Neuronal stem cell (in vitro differentiated cells): Measurements from ENCODE around the gene FAM81A.

Experiments
- DNase-seq: peaks from one replicate; pipeline ENCODE4 v3.0.0-alpha.2; 2013; ENCODE audit warnings: low spot score
- H2AFZ ChIP-seq: one replicate; pipeline ENCODE4 v1.6.1; 2013; ENCODE audit warnings: mild to moderate bottlenecking, low read length, inconsistent platforms
- H2AK5ac ChIP-seq: 2 replicates; pipeline ENCODE4 v1.6.1; 2013; ENCODE audit warnings: low read depth, mild to moderate bottlenecking, inconsistent platforms, low read length, moderate library complexity, mixed read lengths
- H2BK120ac ChIP-seq: 2 replicates; pipeline ENCODE4 v1.6.1; 2013; ENCODE audit warnings: low read depth, mild to moderate bottlenecking, inconsistent platforms, low read length, moderate library complexity, mixed read lengths
- H2BK12ac ChIP-seq: one replicate; pipeline ENCODE4 v1.6.1; 2013; ENCODE audit warnings: low read length, inconsistent platforms
- H2BK15ac ChIP-seq: 2 replicates; pipeline ENCODE4 v1.6.1; 2013; ENCODE audit warnings: mild to moderate bottlenecking, low read length, inconsistent platforms, mixed read lengths
- H2BK5ac ChIP-seq: one replicate; pipeline ENCODE4 v1.6.1; 2013; ENCODE audit warnings: inconsistent platforms, mild to moderate bottlenecking, low read length, moderate library complexity
- H3K14ac ChIP-seq: one replicate; pipeline ENCODE4 v1.6.1; 2013; ENCODE audit warnings: low read length, inconsistent platforms
- H3K18ac ChIP-seq: 2 replicates; pipeline ENCODE4 v1.6.1; 2013; ENCODE audit warnings: low read length, inconsistent platforms
- H3K23ac ChIP-seq: 2 replicates; pipeline ENCODE4 v1.6.1; 2013; ENCODE audit warnings: low read depth, mild to moderate bottlenecking, mixed read lengths, low read length, inconsistent platforms; ENCODE audit not compliant: poor library complexity
- H3K27ac ChIP-seq: replicated peaks from 3 replicates; pipeline ENCODE4 v1.5.1; 2013; ENCODE audit warnings: low read length, inconsistent platforms
- H3K27me3 ChIP-seq, 3 experiments: 2 replicates each; pipeline ENCODE4 v1.6.1; 2013; ENCODE audit warnings: low read length in 3 of 3, mild to moderate bottlenecking in 2 of 3, inconsistent platforms in 1 of 3, low read depth in 1 of 3, mixed read lengths in 1 of 3, moderate library complexity in 1 of 3; ENCODE audit not compliant: control insufficient read depth in 3 of 3, insufficient read depth in 3 of 3
- H3K36me3 ChIP-seq, 2 donors: replicated peaks in 1 of 2; 2 replicates each; pipeline ENCODE4 v1.6.1; 2013; ENCODE audit warnings: low read length in 2 of 2; ENCODE audit not compliant: control insufficient read depth in 2 of 2, insufficient read depth in 2 of 2
- H3K4ac ChIP-seq: 2 replicates; pipeline ENCODE4 v1.6.1; 2013; ENCODE audit warnings: inconsistent platforms, mild to moderate bottlenecking, low read length, moderate library complexity
- H3K4me1 ChIP-seq, 2 donors: 1 replicate in 1 of 2; 2 replicates in 1 of 2; pipeline ENCODE4 v1.6.1; 2013; ENCODE audit warnings: low read length in 2 of 2, low read depth in 1 of 2; ENCODE audit not compliant: control insufficient read depth in 2 of 2, insufficient read depth in 1 of 2
- H3K4me2 ChIP-seq: one replicate; pipeline ENCODE4 v1.6.1; 2013; ENCODE audit warnings: mild to moderate bottlenecking, low read length, inconsistent platforms; ENCODE audit not compliant: insufficient read depth, poor library complexity, severe bottlenecking
- H3K4me3 ChIP-seq, 2 donors: 2 replicates each; pipeline ENCODE4 v1.5.1; 2013; ENCODE audit warnings: low read length in 2 of 2, mild to moderate bottlenecking in 2 of 2, inconsistent platforms in 1 of 2, moderate library complexity in 1 of 2
- H3K79me1 ChIP-seq: one replicate; pipeline ENCODE4 v1.6.1; 2013; ENCODE audit warnings: low read depth, mild to moderate bottlenecking, inconsistent platforms, low read length, moderate library complexity
- H3K9ac ChIP-seq: one replicate; pipeline ENCODE4 v1.6.1; 2013; ENCODE audit warnings: mild to moderate bottlenecking, low read depth, low read length, inconsistent platforms; ENCODE audit not compliant: poor library complexity
- H3K9me3 ChIP-seq, 2 donors: replicated peaks in 1 of 2; 2 replicates each; pipeline versions ENCODE3 to v1.6.1; 2013; ENCODE audit warnings: low read length in 2 of 2, mild to moderate bottlenecking in 2 of 2, inconsistent platforms in 1 of 2, low read depth in 1 of 2, mixed read lengths in 1 of 2, moderate library complexity in 1 of 2; ENCODE audit not compliant: control insufficient read depth in 2 of 2, insufficient read depth in 1 of 2
- H4K8ac ChIP-seq: one replicate; pipeline ENCODE4 v1.6.1; 2013; ENCODE audit warnings: low read depth, mild to moderate bottlenecking, inconsistent platforms, low read length, moderate library complexity
- H4K91ac ChIP-seq: one replicate; pipeline ENCODE4 v1.6.1; 2013; ENCODE audit warnings: low read length, low read depth, mild to moderate bottlenecking, inconsistent platforms; ENCODE audit not compliant: poor library complexity
- WGBS, 2 donors: extraction: QIAGEN DNeasy Blood & Tissue Kit; methylation state at CpG; one replicate each; pipeline ENCODE4 v1.1.7; 2013; ENCODE audit warnings: missing lambda C conversion rate in 2 of 2, mixed read lengths in 1 of 2; ENCODE audit not compliant: insufficient read length in 2 of 2, insufficient replicate concordance in 1 of 2; ENCODE audit errors: extremely low coverage in 2 of 2; 5-methylcytosine and 5-hydroxymethylcytosine counted together

FAM81A gene

DNA sequence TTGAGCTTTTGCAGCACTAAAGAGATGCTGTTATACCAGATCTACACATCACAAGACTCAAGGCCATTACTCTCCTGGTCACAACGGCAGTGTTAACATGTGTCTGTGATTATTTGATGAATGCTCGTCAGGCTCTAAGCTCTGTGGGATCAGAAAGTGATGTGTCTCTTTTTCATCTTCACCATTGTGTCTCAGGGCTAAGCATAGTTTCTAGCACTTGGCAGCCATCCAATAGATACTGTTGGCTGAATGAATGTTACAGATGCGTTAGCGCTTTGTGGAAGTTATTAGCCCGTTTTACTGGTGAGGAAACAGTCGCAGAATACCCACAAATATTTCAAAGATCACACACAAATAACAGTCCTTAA, 1.2 kb upstream of the FAM81A start:
- no peak for DNase-seq
- H3K79me1 ChIP-seq: no peaks in the 10 kb centered on the region
- WGBS, 2 donors: no CpG with 5 or more reads among the region's 6 CpGs
- H2AK5ac ChIP-seq: no peak overlapping the region
- no peaks in the 10 kb centered on the region for H3K36me3 ChIP-seq
- H3K27me3 ChIP-seq: peaks cover 2 to 41% (median 35%) of the 10 kb centered on the region in 3 experiments
- no peak overlapping the region for H2BK15ac ChIP-seq
- peak overlapping the region; percentile 76 for H2AFZ ChIP-seq
- no peak overlapping the region for H2BK5ac ChIP-seq
- H3K14ac ChIP-seq: no peak overlapping the region
- no peak overlapping the region for H3K27ac ChIP-seq
- H3K9ac ChIP-seq: no peak overlapping the region
- H2BK120ac ChIP-seq: no peak overlapping the region
- peaks cover 8 to 11% of the 10 kb centered on the region in 2 donors for H3K4me1 ChIP-seq
- H3K4me2 ChIP-seq: no peak overlapping the region
- no peak overlapping the region for H3K23ac ChIP-seq
- H2BK12ac ChIP-seq: no peak overlapping the region
- H3K9me3 ChIP-seq: no peaks in the 10 kb centered on the region
- H3K18ac ChIP-seq: no peak overlapping the region
- no peak overlapping the region for H3K4me3 ChIP-seq
- no peak overlapping the region for H3K4ac ChIP-seq
- H4K91ac ChIP-seq: no peak overlapping the region
- no peak overlapping the region for H4K8ac ChIP-seq

- Histone ChIP-seq H2BK15ac (no peak overlapping the region), H4K91ac (no peak overlapping the region), H3K4me1 (peaks cover 8 to 11% of the 10 kb centered on the region in 2 donors), H3K23ac (no peak overlapping the region), H3K27me3 (peaks cover 2 to 41% (median 35%) of the 10 kb centered on the region in 3 experiments), H2AFZ (peak overlapping the region; percentile 76), H3K4me3 (peak overlapping the region; percentile 52 to 74), H3K9ac (no peak overlapping the region), H2BK120ac (no peak overlapping the region), H3K79me1 (no peaks in the 10 kb centered on the region), H3K14ac (no peak overlapping the region), H3K18ac (peak overlapping the region; percentile 24), H3K9me3 (no peaks in the 10 kb centered on the region), H3K4ac (no peak overlapping the region), H3K4me2 (peak overlapping the region; percentile 95), H2AK5ac (peak overlapping the region; percentile 58), H2BK5ac (no peak overlapping the region), H3K27ac (no peak overlapping the region), H2BK12ac (no peak overlapping the region), H3K36me3 (no peaks in the 10 kb centered on the region), H4K8ac (no peak overlapping the region)
- no CpG with 5 or more reads among the region's 30 CpGs for WGBS, 2 donors
- no peak for DNase-seq
Measured at GRCh38 chr15:59437142-59437816, 707 bp upstream of the FAM81A start.

- H4K8ac ChIP-seq: no peak overlapping the region
- H3K4me1 ChIP-seq: peaks cover 10 to 11% of the 10 kb centered on the region in 2 donors
- no peak overlapping the region for H2BK120ac ChIP-seq
- peak overlapping the region; percentile 52 to 74 for H3K4me3 ChIP-seq
- no peak for DNase-seq
- H3K23ac ChIP-seq: no peak overlapping the region
- H3K36me3 ChIP-seq: no peaks in the 10 kb centered on the region
- no peaks in the 10 kb centered on the region for H3K79me1 ChIP-seq
- H3K27me3 ChIP-seq: peaks cover 2 to 41% (median 35%) of the 10 kb centered on the region in 3 experiments
- H3K9me3 ChIP-seq: no peaks in the 10 kb centered on the region
- H3K4me2 ChIP-seq: peak overlapping the region; percentile 95
- H2AFZ ChIP-seq: peak overlapping the region; percentile 96
- H2BK15ac ChIP-seq: no peak overlapping the region
- WGBS, 2 donors: no CpG with 5 or more reads among the region's 22 CpGs
- no peak overlapping the region for H3K18ac ChIP-seq
- no peak overlapping the region for H3K27ac ChIP-seq
- no peak overlapping the region for H3K9ac ChIP-seq
- no peak overlapping the region for H4K91ac ChIP-seq
- no peak overlapping the region for H3K4ac ChIP-seq
- no peak overlapping the region for H3K14ac ChIP-seq
- H2BK12ac ChIP-seq: no peak overlapping the region
- H2AK5ac ChIP-seq: no peak overlapping the region
- H2BK5ac ChIP-seq: peak overlapping the region; percentile 55
Measured at GRCh38 chr15:59438625-59439290, 772 bp downstream of the FAM81A start.

DNA sequence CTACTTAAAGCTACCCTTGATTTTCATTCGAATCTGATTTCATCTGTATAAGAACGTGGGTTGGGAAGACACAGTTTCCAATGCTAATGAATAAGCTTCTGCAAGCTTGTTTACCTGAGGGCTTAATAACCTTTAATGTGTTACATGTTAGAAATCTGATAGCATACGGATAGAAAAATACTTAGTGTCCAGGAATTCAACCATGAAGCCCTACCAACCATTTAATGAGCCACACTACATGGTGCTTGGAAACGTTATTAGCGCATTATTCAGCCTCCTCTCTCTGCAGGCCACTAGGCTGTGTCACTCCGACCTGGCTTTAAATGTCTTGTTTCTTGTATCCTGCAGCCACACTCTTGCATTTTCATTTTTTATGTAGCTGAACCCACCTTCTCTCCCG, 1.6 kb downstream of the FAM81A start:
- Histone ChIP-seq H3K4me1 (peaks cover 11% of the 10 kb centered on the region in 2 donors), H2BK5ac (no peak overlapping the region), H3K36me3 (no peaks in the 10 kb centered on the region), H2BK12ac (no peak overlapping the region), H3K18ac (no peak overlapping the region), H3K4me3 (no peak overlapping the region), H4K91ac (no peak overlapping the region), H2AK5ac (no peak overlapping the region), H3K27ac (no peak overlapping the region), H2AFZ (no peak overlapping the region), H2BK120ac (no peak overlapping the region), H2BK15ac (no peak overlapping the region), H3K23ac (no peak overlapping the region), H3K9me3 (no peaks in the 10 kb centered on the region), H3K4me2 (no peak overlapping the region), H4K8ac (no peak overlapping the region), H3K27me3 (peaks cover 2 to 38% (median 28%) of the 10 kb centered on the region in 3 experiments), H3K9ac (no peak overlapping the region), H3K4ac (no peak overlapping the region), H3K14ac (no peak overlapping the region), H3K79me1 (no peaks in the 10 kb centered on the region)
- WGBS, 2 donors: no CpG with 5 or more reads among the region's 7 CpGs
- no peak for DNase-seq
